Measurements from ENCODE around the gene ELK1. TPM values are rescaled to one million over a fixed set of nuclear protein-coding genes. Genes with fewer than 3 reads are reported as not detected.
"Not testable (repeated sequence)": the region's sequence is repeated elsewhere in the genome, so short reads cannot be mapped to it uniquely, and the experiment has no call there.

The ELK1 gene
- total RNA-seq, 4 donors from 2014 or later, result 19.1 to 35.3 (median 25.1) TPM

DNA sequence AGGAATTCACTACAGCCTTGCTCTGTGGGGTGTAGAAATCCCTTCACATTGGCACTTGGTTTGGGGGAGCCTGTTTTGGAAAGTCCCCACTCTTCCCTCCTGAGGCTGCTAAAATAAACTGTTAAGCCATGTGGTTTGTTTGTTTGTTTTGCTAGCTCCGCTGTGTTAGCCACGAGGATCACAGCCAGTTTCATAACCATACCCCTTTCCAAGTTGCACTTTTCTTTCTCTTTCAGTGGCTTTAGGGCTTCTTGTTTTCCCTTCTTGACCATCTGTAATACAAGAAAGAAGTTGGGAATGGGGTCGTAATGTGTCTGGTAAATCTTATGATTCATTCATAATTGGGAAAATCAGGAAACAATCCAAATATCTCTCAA is 33.5 kb upstream of the ELK1 start:
- DNase-seq (ENCODE audit: extremely low spot score), result no peak
- Histone ChIP-seq H3K4me3 (no peak overlapping the region), H3K27ac (replicated peaks in 1 of 4) (no peak overlapping the region), H3K36me3 (no peaks in the 10 kb centered on the region), H3K4me1 (no peaks in the 10 kb centered on the region), H3K9me3 (no peaks in the 10 kb centered on the region), H3K27me3 (no peaks in the 10 kb centered on the region)
- WGBS, result 53% methylated on average over 3 of the region's 3 CpGs
- no peak for TF ChIP-seq EP300 (IDR thresholded peaks at IDR 0.05)
- TF ChIP-seq POLR2A (IDR thresholded peaks at IDR 0.05; ENCODE audit: low read depth), result no peak
- no peak for TF ChIP-seq POLR2AphosphoS5 (IDR thresholded peaks at IDR 0.05)
- TF ChIP-seq, protein P1, sequence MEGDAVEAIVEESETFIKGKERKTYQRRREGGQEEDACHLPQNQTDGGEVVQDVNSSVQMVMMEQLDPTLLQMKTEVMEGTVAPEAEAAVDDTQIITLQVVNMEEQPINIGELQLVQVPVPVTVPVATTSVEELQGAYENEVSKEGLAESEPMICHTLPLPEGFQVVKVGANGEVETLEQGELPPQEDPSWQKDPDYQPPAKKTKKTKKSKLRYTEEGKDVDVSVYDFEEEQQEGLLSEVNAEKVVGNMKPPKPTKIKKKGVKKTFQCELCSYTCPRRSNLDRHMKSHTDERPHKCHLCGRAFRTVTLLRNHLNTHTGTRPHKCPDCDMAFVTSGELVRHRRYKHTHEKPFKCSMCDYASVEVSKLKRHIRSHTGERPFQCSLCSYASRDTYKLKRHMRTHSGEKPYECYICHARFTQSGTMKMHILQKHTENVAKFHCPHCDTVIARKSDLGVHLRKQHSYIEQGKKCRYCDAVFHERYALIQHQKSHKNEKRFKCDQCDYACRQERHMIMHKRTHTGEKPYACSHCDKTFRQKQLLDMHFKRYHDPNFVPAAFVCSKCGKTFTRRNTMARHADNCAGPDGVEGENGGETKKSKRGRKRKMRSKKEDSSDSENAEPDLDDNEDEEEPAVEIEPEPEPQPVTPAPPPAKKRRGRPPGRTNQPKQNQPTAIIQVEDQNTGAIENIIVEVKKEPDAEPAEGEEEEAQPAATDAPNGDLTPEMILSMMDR (IDR thresholded peaks at IDR 0.05), result no peak
- intact Hi-C loops (cut with DNase I), result no loop called here

DNA sequence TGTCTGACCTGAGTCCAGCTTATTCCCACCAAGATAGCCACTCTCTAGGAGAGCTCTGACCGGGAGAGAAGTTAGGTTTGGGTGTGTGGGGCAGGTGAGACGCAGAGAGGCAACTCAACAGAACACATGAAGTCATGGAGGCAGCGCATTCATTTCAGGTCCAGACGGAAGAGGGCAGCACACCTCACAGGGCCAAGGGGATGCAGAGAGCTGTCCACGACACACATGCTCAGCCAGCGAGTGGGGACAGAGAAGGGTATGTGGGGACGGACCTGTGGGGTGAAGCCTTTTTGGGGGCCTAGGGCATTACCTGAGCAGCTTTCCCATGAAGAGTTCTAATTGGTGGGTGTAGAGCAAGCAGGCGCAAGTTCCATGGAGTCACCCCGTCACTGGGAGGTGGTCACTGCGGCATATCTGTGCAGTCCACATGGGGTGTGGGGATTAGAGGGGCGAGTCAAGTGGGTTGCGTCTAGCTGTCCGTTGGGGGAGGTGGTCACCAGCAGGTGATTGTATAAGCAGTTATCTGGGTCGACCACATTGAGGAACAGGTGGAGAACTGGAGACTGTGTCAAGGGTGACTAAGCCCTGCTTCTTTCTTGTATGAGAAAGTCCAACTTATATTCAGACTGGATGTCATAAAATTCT is 32.9 kb upstream of the ELK1 start:
- no peaks in the 10 kb centered on the region for H3K9me3 ChIP-seq
- WGBS, result 77% methylated on average over 13 of the region's 14 CpGs
- no peaks in the 10 kb centered on the region for H3K4me1 ChIP-seq
- no peak overlapping the region for H3K4me3 ChIP-seq
- TF ChIP-seq POLR2AphosphoS5 (IDR thresholded peaks at IDR 0.05) (no peak), POLR2A (IDR thresholded peaks at IDR 0.05; ENCODE audit: low read depth) (no peak), EP300 (IDR thresholded peaks at IDR 0.05) (no peak)
- TF ChIP-seq, protein P1 (IDR thresholded peaks at IDR 0.05), result no peak
- no peaks in the 10 kb centered on the region for H3K27me3 ChIP-seq
- H3K27ac ChIP-seq (replicated peaks in 1 of 4), result no peak overlapping the region
- intact Hi-C loops (cut with DNase I), result no loop called here
- DNase-seq (ENCODE audit: extremely low spot score), result no peak
- no peaks in the 10 kb centered on the region for H3K36me3 ChIP-seq

DNA sequence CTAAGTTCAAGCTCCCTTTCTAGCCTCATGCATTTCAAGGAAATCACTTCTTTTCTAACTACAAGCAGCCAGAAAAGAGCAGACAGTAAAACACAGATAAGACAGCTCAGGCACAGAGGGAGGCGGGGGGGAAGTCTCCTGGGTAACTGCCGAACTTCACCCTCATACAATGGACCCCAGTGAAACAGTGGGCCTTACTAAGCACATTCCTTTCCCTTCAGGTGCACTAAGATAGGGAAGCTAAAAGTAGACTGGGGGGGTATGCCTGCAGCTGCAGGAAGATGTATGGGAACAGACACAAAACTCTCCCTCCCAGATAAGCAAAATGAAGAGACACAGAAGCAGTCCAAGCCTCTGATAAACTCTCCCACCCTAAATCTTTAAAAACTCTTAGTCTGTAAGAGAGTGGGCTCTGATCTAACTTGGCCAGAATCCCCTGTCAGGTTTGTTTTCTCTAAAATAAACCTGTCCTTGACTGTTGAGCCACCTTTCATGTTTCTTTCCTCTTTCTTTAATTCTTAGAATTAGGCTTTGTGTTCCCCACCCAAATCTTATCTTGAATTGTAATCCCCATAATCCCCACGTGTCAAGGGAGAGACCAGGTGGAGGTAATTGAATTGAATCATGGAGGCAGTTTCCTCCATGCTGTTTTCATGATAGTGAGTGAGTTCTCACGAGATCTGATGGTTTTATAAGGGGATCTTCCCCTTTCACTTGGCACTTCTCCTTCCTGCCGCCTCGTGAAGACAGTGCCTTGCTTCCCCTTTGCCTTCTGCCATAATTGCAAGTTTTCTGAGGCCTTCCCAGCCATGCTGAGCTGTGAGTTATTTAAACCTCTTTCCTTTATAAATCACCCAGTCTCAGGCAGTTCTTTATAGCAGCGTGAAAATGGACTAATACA is 25.8 kb upstream of the ELK1 start:
- H3K4me1 ChIP-seq; DNase-seq (ENCODE audit: extremely low spot score); H3K4me3 ChIP-seq; intact Hi-C loops (cut with DNase I); H3K27me3 ChIP-seq; H3K27ac ChIP-seq (replicated peaks in 1 of 4); H3K36me3 ChIP-seq; H3K9me3 ChIP-seq: not testable (repeated sequence)
- WGBS, result 58% methylated on average over 7 of the region's 7 CpGs

DNA sequence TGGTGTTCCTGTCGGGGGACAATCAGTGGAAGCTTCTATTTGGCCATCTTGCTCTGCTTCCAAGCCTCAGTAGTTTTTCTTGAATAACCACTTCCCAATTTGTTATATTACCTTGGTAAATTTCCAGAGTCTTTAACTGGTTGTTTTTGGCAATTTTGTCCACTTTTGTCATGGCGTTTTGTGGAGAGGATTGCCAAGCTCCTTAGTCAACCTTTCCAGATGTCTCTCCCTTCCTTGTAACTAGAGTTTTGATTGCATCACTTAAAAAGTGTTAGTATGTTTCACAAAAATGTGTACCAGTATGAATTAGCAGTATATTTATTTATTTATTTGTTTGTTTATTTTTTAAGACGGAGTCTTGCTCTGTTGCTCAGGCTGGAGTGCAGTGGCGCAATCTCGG is 24.4 kb upstream of the ELK1 start:
- intact Hi-C loops (cut with DNase I), result no loop called here
- H3K9me3 ChIP-seq, result no peaks in the 10 kb centered on the region

GRCh38 chrX:47665797-47666196 is 15.4 kb upstream of the ELK1 start:
- H3K4me3 ChIP-seq; H3K27ac ChIP-seq (replicated peaks in 1 of 4); intact Hi-C loops (cut with DNase I); H3K4me1 ChIP-seq; DNase-seq (ENCODE audit: extremely low spot score); H3K36me3 ChIP-seq; H3K27me3 ChIP-seq; H3K9me3 ChIP-seq: not testable (repeated sequence)
- WGBS, result 77% methylated on average over 4 of the region's 4 CpGs

More for the DNA sequence above, 24.4 kb upstream of the ELK1 start:
- no peaks in the 10 kb centered on the region for H3K4me1 ChIP-seq
- H3K4me3 ChIP-seq, result no peak overlapping the region
- no peaks in the 10 kb centered on the region for H3K27me3 ChIP-seq
- DNase-seq (ENCODE audit: extremely low spot score), result no peak
- TF ChIP-seq EP300 (IDR thresholded peaks at IDR 0.05), result no peak
- TF ChIP-seq, protein P1 (IDR thresholded peaks at IDR 0.05), result no peak
- no peak for TF ChIP-seq POLR2AphosphoS5 (IDR thresholded peaks at IDR 0.05)
- TF ChIP-seq POLR2A (IDR thresholded peaks at IDR 0.05; ENCODE audit: low read depth), result no peak
- no peaks in the 10 kb centered on the region for H3K36me3 ChIP-seq
- H3K27ac ChIP-seq (replicated peaks in 1 of 4), result no peak overlapping the region
- 74% methylated on average over 5 of the region's 5 CpGs for WGBS

All from esophagus muscularis mucosa (tissue), 4 donors.